HUES64 (cell line): ENCODE results near the gene DNAJC7.

Source experiments
- H3K27ac ChIP-seq: 2 replicates; pipeline ENCODE4 v1.7.0; 2013; ENCODE audit warnings: low read depth, low read length, inconsistent platforms
- H3K27me3 ChIP-seq: 2 replicates; pipeline ENCODE4 v1.6.1; 2013; ENCODE audit warnings: mild to moderate bottlenecking, low read length; ENCODE audit not compliant: insufficient read depth
- H3K36me3 ChIP-seq: 2 replicates; pipeline ENCODE4 v1.6.1; 2013; ENCODE audit warnings: mild to moderate bottlenecking, low read length; ENCODE audit not compliant: insufficient read depth
- H3K4me1 ChIP-seq: 2 replicates; pipeline ENCODE4 v1.6.1; 2013; ENCODE audit warnings: mild to moderate bottlenecking, low read length, moderate library complexity; ENCODE audit not compliant: insufficient read depth
- H3K4me3 ChIP-seq: 2 replicates; pipeline ENCODE4 v1.5.1; 2013; ENCODE audit warnings: mild to moderate bottlenecking, low read length, moderate library complexity
- H3K9ac ChIP-seq: 2 replicates; pipeline ENCODE4 v1.6.1; 2013; ENCODE audit warnings: mild to moderate bottlenecking, low read depth, low read length
- H3K9me3 ChIP-seq: 2 replicates; pipeline ENCODE4 v1.6.1; 2013; ENCODE audit warnings: low read depth, low read length; ENCODE audit not compliant: insufficient read depth
- WGBS: fragments of 150-250, 120-280 bp; methylation state at CpG from one replicate; pipeline ENCODE4 v1.1.7; 2013; ENCODE audit warnings: missing lambda C conversion rate; 5-methylcytosine and 5-hydroxymethylcytosine counted together

The DNAJC7 gene

DNA sequence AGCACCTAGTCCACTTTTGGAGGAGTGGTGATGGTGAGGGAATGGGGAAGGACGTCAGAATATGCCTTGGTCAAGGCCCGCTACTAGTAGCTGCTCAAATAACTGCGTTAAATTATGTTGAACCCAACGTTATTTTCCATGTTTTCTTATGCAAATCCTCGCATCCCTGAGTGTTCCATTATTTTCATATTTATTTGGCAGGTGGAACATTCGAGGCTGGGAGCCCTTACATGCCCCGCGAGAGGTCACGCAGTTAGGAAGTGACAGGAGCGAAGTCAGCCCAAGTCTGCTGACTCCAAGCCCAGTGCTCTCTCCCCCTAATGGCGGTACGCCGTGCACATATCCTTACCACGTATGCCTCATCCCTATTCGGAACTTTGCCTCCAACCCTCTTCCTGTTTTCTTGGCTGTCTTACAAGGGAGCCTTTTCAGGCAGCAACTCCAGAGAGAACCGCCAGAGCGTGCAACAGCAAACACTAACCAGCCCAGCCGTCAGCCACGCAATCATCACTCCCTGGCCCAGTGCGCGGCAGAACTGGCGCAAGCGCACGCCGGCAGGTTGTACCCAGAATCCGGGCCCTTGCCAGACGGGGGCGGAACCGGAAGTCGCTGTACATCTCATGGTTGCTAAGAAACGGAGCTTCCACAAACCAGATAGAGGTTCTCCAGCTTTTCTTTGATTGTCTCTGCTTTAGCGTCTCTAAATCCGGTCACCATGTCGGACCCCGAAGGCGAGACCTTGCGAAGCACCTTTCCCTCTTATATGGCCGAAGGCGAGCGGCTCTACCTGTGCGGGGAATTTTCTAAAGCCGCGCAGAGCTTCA, 87.0 kb downstream of the DNAJC7 start, which contains the start of gene ODAD4:
ODAD4 (plus strand) TSS at position 609 of the 824 bp plus-strand sequence; CDS start at position 716, 107 bp downstream.
- Histone ChIP-seq H3K36me3 (no peaks in the 10 kb centered on the region), H3K27me3 (no peaks in the 10 kb centered on the region), H3K4me3 (peak within 1 kb of the TSS; percentile 74), H3K9me3 (no peaks in the 10 kb centered on the region), H3K4me1 (peaks cover 4% of the 10 kb centered on the region; the same call in 1 of the 2 replicates), H3K9ac (peak within 1 kb of the TSS; percentile 58), H3K27ac (peak within 1 kb of the TSS; percentile 19; the same call in 1 of the 2 replicates)
- 2% methylated on average over 43 of the region's 43 CpGs for WGBS

DNA sequence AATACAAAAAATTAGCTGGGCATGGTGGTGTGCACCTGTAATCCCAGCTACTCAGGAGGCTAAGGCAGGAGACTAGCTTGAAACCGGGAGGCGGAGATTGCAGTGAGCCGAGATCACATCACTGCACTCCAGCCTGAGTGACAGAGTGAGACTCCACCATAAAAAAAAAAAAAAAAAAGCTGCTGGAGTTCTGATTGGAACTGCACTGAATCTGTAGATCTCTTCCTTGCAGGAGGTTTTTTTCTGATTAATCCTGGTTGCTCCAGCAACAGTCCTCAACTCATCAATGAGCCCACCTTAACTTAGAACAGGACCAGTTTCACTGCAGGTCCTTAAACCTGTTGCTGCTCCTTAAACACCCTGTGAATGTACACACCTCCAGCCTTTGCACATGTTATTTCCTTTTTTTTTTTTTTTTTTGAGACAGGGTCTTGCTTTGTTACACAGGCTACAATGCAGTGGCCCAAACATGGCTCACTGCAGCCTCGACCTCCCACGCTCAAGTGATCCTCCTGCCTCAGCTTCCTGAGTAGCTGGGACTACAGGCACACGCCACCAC, 88.5 kb downstream of the DNAJC7 start:
- H3K36me3 ChIP-seq: no peaks in the 10 kb centered on the region
- H3K27me3 ChIP-seq: no peaks in the 10 kb centered on the region
- H3K4me1 ChIP-seq: peaks cover 4% of the 10 kb centered on the region; the same call in 1 of the 2 replicates
- H3K9me3 ChIP-seq: no peaks in the 10 kb centered on the region
- WGBS: 74% methylated on average over 6 of the region's 6 CpGs
- no peak overlapping the region for H3K27ac ChIP-seq
- H3K4me3 ChIP-seq: peak overlapping the region; percentile 74; the same call in 1 of the 2 replicates
- no peak overlapping the region for H3K9ac ChIP-seq
